RWPE2 (cell line): ENCODE results near the gene STK16.
"Not testable (repeated sequence)": the region's sequence is repeated elsewhere in the genome, so short reads cannot be mapped to it uniquely, and the experiment has no call there.

Source experiments
- ATAC-seq: fragments of 200-7000 bp; cut with Tn5 transposase; 3 replicates; pipeline ENCODE4 v1.9.1; 2021; ENCODE audit warnings: low read depth
- DNase-seq: peaks from one replicate; pipeline ENCODE4 v3.0.0-alpha.2; 2020; ENCODE audit warnings: low spot score
- H3K27ac ChIP-seq: fragments of 450-650 bp; 2 replicates; pipeline ENCODE4 v1.5.1; 2017; ENCODE audit warnings: mild to moderate bottlenecking; ENCODE audit not compliant: poor library complexity, severe bottlenecking
- H3K27me3 ChIP-seq: fragments of 250-450 bp; sonication (Bioruptor Pico); 2 replicates; pipeline ENCODE4 v1.5.1; 2021; ENCODE audit warnings: mild to moderate bottlenecking, moderate library complexity; ENCODE audit not compliant: insufficient read depth, poor library complexity, severe bottlenecking
- H3K36me3 ChIP-seq: fragments of 250-450 bp; sonication (Bioruptor Pico); 2 replicates; pipeline ENCODE4 v1.5.1; 2020; ENCODE audit warnings: low read depth, mild to moderate bottlenecking, moderate library complexity
- H3K4me1 ChIP-seq: fragments of 250-450 bp; sonication (Bioruptor Pico); 2 replicates; pipeline ENCODE4 v1.5.1; 2021; ENCODE audit warnings: mild to moderate bottlenecking, moderate library complexity; ENCODE audit not compliant: insufficient read depth, poor library complexity, severe bottlenecking
- H3K4me3 ChIP-seq: fragments of 250-450 bp; sonication (Bioruptor Pico); 2 replicates; pipeline ENCODE4 v1.5.1; 2021; ENCODE audit warnings: mild to moderate bottlenecking, moderate library complexity; ENCODE audit not compliant: severe bottlenecking
- H3K9me3 ChIP-seq: fragments of 250-450 bp; sonication (Bioruptor Pico); 2 replicates; pipeline ENCODE4 v1.5.1; 2021; ENCODE audit warnings: mild to moderate bottlenecking, moderate library complexity; ENCODE audit not compliant: severe bottlenecking
- TF ChIP-seq, protein P1 (sequence below): fragments of 450-650 bp; IDR thresholded peaks from one replicate; pipeline ENCODE4 v1.5.1; 2017; ENCODE audit warnings: mild to moderate bottlenecking, moderate library complexity; ENCODE audit not compliant: poor library complexity, severe bottlenecking

The STK16 gene

GRCh38 chr2:219245148-219245898 is at the start of gene STK16, which contains the start of gene GLB1L:
Gene STK16, plus strand, starts transcription at chr2:219245479. Its CDS starts 521 bp downstream, at chr2:219246000.
Gene GLB1L, minus strand, starts transcription at chr2:219245444. Its CDS starts 1,871 bp downstream, at chr2:219243573.
- Histone ChIP-seq H3K4me1 (peaks cover 26% of the 10 kb centered on the region), H3K36me3 (peaks cover 28% of the 10 kb centered on the region), H3K4me3 (peak within 1 kb of the TSS; percentile 50), H3K27me3 (no peaks in the 10 kb centered on the region), H3K9me3 (no peaks in the 10 kb centered on the region), H3K27ac (peak within 1 kb of the TSS; percentile 97)
- peak; percentile 87 for DNase-seq
- peak; percentile 53 for ATAC-seq
- TF ChIP-seq, protein P1, sequence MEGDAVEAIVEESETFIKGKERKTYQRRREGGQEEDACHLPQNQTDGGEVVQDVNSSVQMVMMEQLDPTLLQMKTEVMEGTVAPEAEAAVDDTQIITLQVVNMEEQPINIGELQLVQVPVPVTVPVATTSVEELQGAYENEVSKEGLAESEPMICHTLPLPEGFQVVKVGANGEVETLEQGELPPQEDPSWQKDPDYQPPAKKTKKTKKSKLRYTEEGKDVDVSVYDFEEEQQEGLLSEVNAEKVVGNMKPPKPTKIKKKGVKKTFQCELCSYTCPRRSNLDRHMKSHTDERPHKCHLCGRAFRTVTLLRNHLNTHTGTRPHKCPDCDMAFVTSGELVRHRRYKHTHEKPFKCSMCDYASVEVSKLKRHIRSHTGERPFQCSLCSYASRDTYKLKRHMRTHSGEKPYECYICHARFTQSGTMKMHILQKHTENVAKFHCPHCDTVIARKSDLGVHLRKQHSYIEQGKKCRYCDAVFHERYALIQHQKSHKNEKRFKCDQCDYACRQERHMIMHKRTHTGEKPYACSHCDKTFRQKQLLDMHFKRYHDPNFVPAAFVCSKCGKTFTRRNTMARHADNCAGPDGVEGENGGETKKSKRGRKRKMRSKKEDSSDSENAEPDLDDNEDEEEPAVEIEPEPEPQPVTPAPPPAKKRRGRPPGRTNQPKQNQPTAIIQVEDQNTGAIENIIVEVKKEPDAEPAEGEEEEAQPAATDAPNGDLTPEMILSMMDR, result no peak

DNA sequence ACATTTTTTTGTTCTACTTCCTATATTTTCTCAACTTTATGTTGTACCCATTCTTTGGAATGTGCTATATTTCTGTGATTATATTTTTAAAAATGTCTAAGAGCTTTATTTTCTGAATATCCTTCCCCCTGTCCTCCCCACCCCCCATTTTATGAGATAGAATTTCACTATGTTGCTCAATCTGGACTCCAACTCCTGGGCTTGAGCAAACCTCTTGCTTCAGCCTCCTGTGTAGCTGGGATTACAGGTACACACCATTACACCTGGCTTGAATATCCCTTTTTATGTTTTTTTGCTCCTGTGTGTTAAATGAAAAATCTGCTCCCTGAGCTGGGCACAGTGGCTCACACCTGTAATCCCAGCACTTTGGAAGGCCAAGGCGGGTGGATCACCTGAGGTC is 47.9 kb upstream of the STK16 start:
- no peaks in the 10 kb centered on the region for H3K27me3 ChIP-seq
- no peak for ATAC-seq
- H3K27ac ChIP-seq, result no peak overlapping the region
- H3K4me3 ChIP-seq, result no peak overlapping the region
- no peaks in the 10 kb centered on the region for H3K9me3 ChIP-seq
- H3K4me1 ChIP-seq, result no peaks in the 10 kb centered on the region
- no peak for DNase-seq
- TF ChIP-seq, protein P1, result no peak
- no peaks in the 10 kb centered on the region for H3K36me3 ChIP-seq

GRCh38 chr2:219198974-219199373 is 46.3 kb upstream of the STK16 start:
- H3K4me3 ChIP-seq, result no peak overlapping the region
- DNase-seq, result no peak
- H3K27ac ChIP-seq, result no peak overlapping the region
- no peaks in the 10 kb centered on the region for H3K9me3 ChIP-seq
- no peaks in the 10 kb centered on the region for H3K4me1 ChIP-seq
- no peaks in the 10 kb centered on the region for H3K27me3 ChIP-seq
- H3K36me3 ChIP-seq, result no peaks in the 10 kb centered on the region
- no peak for ATAC-seq
- TF ChIP-seq, protein P1, result no peak

GRCh38 chr2:219199470-219200211 is 45.6 kb upstream of the STK16 start:
- Histone ChIP-seq H3K9me3 (no peaks in the 10 kb centered on the region), H3K4me3 (no peak overlapping the region), H3K27ac (no peak overlapping the region), H3K27me3 (no peaks in the 10 kb centered on the region), H3K36me3 (no peaks in the 10 kb centered on the region), H3K4me1 (no peaks in the 10 kb centered on the region)
- TF ChIP-seq, protein P1, result no peak
- DNase-seq, result no peak
- no peak for ATAC-seq

GRCh38 chr2:219200502-219201326 is 44.6 kb upstream of the STK16 start:
- H3K27ac ChIP-seq, ATAC-seq, DNase-seq, H3K4me3 ChIP-seq, H3K4me1 ChIP-seq, H3K36me3 ChIP-seq, H3K27me3 ChIP-seq, H3K9me3 ChIP-seq: not testable (repeated sequence)

GRCh38 chr2:219201331-219201730 is 43.9 kb upstream of the STK16 start:
- H3K9me3 ChIP-seq, H3K27ac ChIP-seq, DNase-seq, ATAC-seq, H3K4me3 ChIP-seq, H3K27me3 ChIP-seq, H3K4me1 ChIP-seq, H3K36me3 ChIP-seq: not testable (repeated sequence)
